SJSA1 (cell line): ENCODE data around the gene GGN. TPM values are rescaled to one million over a fixed set of nuclear protein-coding genes. Genes with fewer than 3 reads are reported as not detected.

ENCODE experiments used
- DNase-seq, 2 experiments: peaks; one replicate each; pipeline ENCODE4 v3.0.0-alpha.2; 2015 to 2020; ENCODE audit warnings: low spot score in 2 of 2, low read depth in 1 of 2
- H3K27ac ChIP-seq: fragments of 250-450 bp; sonication (Bioruptor Pico); 2 replicates; pipeline ENCODE4 v1.5.1; 2020; ENCODE audit warnings: mild to moderate bottlenecking, moderate library complexity
- H3K27me3 ChIP-seq: fragments of 250-450 bp; sonication (Bioruptor Pico); replicated peaks from 2 replicates; pipeline ENCODE4 v1.5.1; 2020; ENCODE audit warnings: mild to moderate bottlenecking, moderate library complexity
- H3K36me3 ChIP-seq: fragments of 250-450 bp; sonication (Bioruptor Pico); 2 replicates; pipeline ENCODE4 v1.5.1; 2020; ENCODE audit warnings: mild to moderate bottlenecking
- H3K4me1 ChIP-seq: fragments of 250-450 bp; sonication (Bioruptor Pico); replicated peaks from 2 replicates; pipeline ENCODE4 v1.6.1; 2021; ENCODE audit warnings: mild to moderate bottlenecking
- H3K4me3 ChIP-seq: fragments of 250-450 bp; sonication (Bioruptor Pico); 2 replicates; pipeline ENCODE4 v1.5.1; 2020; ENCODE audit warnings: mild to moderate bottlenecking
- H3K9me3 ChIP-seq: fragments of 250-450 bp; sonication (Bioruptor Pico); replicated peaks from 2 replicates; pipeline ENCODE4 v1.5.1; 2020; ENCODE audit warnings: mild to moderate bottlenecking
- total RNA-seq: library from RNA; depleted of rRNA; stranded (reverse); fragments of >200 nt; shearing (Covaris generic); gene quantifications from 2 replicates; pipeline ENCODE4 v1.2.3, GENCODE V29; 2014

GGN gene
- total RNA-seq, 1 experiment from 2014 or later, result 0.71 TPM

GRCh38 chr19:38388349-38389100, 691 bp upstream of the GGN start, which contains the start of gene SPRED3:
TSS of gene SPRED3 (plus strand) at chr19:38388697. CDS start at chr19:38390303, 1,606 bp downstream.
- no peak for DNase-seq
- Histone ChIP-seq H3K9me3 (no peaks in the 10 kb centered on the region; the same call in 1 of the 2 replicates), H3K27me3 (no peaks in the 10 kb centered on the region), H3K4me1 (peaks cover 19% of the 10 kb centered on the region), H3K36me3 (peaks cover 46% of the 10 kb centered on the region), H3K4me3 (peak within 1 kb of the TSS; percentile 51), H3K27ac (peak within 1 kb of the TSS; percentile 59)

- Histone ChIP-seq H3K36me3 (peaks cover 53% of the 10 kb centered on the region), H3K4me1 (peaks cover 16% of the 10 kb centered on the region)
- DNase-seq, result no peak
Observed at GRCh38 chr19:38386971-38387549, 774 bp downstream of the GGN start.

GRCh38 chr19:38386300-38386970, 1.4 kb downstream of the GGN start:
- no peak for DNase-seq
- Histone ChIP-seq H3K9me3 (no peaks in the 10 kb centered on the region; the same call in 1 of the 2 replicates), H3K4me1 (peaks cover 16% of the 10 kb centered on the region), H3K27me3 (no peaks in the 10 kb centered on the region), H3K36me3 (peaks cover 57% of the 10 kb centered on the region), H3K4me3 (no peak overlapping the region), H3K27ac (no peak overlapping the region)

More at GRCh38 chr19:38386971-38387549, 774 bp downstream of the GGN start:
- Histone ChIP-seq H3K27me3 (no peaks in the 10 kb centered on the region), H3K4me3 (peak overlapping the region; percentile 51), H3K9me3 (no peaks in the 10 kb centered on the region; the same call in 1 of the 2 replicates), H3K27ac (no peak overlapping the region)

- Histone ChIP-seq H3K9me3 (no peaks in the 10 kb centered on the region; the same call in 1 of the 2 replicates), H3K27ac (no peak overlapping the region), H3K27me3 (no peaks in the 10 kb centered on the region), H3K4me3 (no peak overlapping the region), H3K4me1 (peaks cover 16% of the 10 kb centered on the region), H3K36me3 (peaks cover 63% of the 10 kb centered on the region)
- no peak for DNase-seq
Observed at GRCh38 chr19:38385804-38386257, 2.0 kb downstream of the GGN start.

GRCh38 chr19:38385057-38385803, 2.6 kb downstream of the GGN start:
- H3K36me3 ChIP-seq, result peaks cover 67% of the 10 kb centered on the region
- no peak overlapping the region for H3K27ac ChIP-seq
- no peaks in the 10 kb centered on the region; the same call in 1 of the 2 replicates for H3K9me3 ChIP-seq
- H3K4me1 ChIP-seq, result peaks cover 16% of the 10 kb centered on the region
- DNase-seq, result no peak
- H3K27me3 ChIP-seq, result no peaks in the 10 kb centered on the region
- H3K4me3 ChIP-seq, result no peak overlapping the region

GRCh38 chr19:38384209-38385027, 3.4 kb downstream of the GGN start:
- no peak for DNase-seq
- no peaks in the 10 kb centered on the region for H3K27me3 ChIP-seq
- H3K4me3 ChIP-seq, result no peak overlapping the region
- peaks cover 75% of the 10 kb centered on the region for H3K36me3 ChIP-seq
- H3K27ac ChIP-seq, result no peak overlapping the region
- peaks cover 11% of the 10 kb centered on the region for H3K4me1 ChIP-seq
- H3K9me3 ChIP-seq, result no peaks in the 10 kb centered on the region; the same call in 1 of the 2 replicates

- no peak overlapping the region for H3K27ac ChIP-seq
- no peaks in the 10 kb centered on the region for H3K27me3 ChIP-seq
- no peaks in the 10 kb centered on the region; the same call in 1 of the 2 replicates for H3K9me3 ChIP-seq
- no peak for DNase-seq
- peaks cover 81% of the 10 kb centered on the region for H3K36me3 ChIP-seq
- peaks cover 5% of the 10 kb centered on the region for H3K4me1 ChIP-seq
- H3K4me3 ChIP-seq, result no peak overlapping the region
Observed at GRCh38 chr19:38383743-38384142, 4.1 kb downstream of the GGN start.

- H3K4me1 ChIP-seq, result peaks cover 2% of the 10 kb centered on the region; the same call in 1 of the 2 replicates
- H3K27me3 ChIP-seq, result no peaks in the 10 kb centered on the region
- H3K4me3 ChIP-seq, result no peak overlapping the region
- peaks cover 81% of the 10 kb centered on the region for H3K36me3 ChIP-seq
- no peak for DNase-seq
- H3K27ac ChIP-seq, result no peak overlapping the region
- no peaks in the 10 kb centered on the region; the same call in 1 of the 2 replicates for H3K9me3 ChIP-seq
Observed at GRCh38 chr19:38383184-38383583, 4.7 kb downstream of the GGN start.

GRCh38 chr19:38381138-38381537, 6.7 kb downstream of the GGN start:
- H3K36me3 ChIP-seq, result peaks cover 95% of the 10 kb centered on the region

GRCh38 chr19:38378866-38379265, 9.0 kb downstream of the GGN start:
- Histone ChIP-seq H3K36me3 (peaks cover 78% of the 10 kb centered on the region), H3K27me3 (no peaks in the 10 kb centered on the region), H3K27ac (no peak overlapping the region), H3K4me1 (peaks cover 11% of the 10 kb centered on the region), H3K9me3 (no peaks in the 10 kb centered on the region), H3K4me3 (no peak overlapping the region)
- no peak for DNase-seq

More at GRCh38 chr19:38381138-38381537, 6.7 kb downstream of the GGN start:
- H3K4me3 ChIP-seq, result no peak overlapping the region
- no peak for DNase-seq
- H3K27ac ChIP-seq, result no peak overlapping the region
- H3K9me3 ChIP-seq, result no peaks in the 10 kb centered on the region; the same call in 1 of the 2 replicates
- no peaks in the 10 kb centered on the region for H3K27me3 ChIP-seq
- peaks cover 4% of the 10 kb centered on the region for H3K4me1 ChIP-seq

- H3K27ac ChIP-seq, result no peak overlapping the region
- no peak overlapping the region for H3K4me3 ChIP-seq
- H3K4me1 ChIP-seq, result peaks cover 11% of the 10 kb centered on the region
- H3K36me3 ChIP-seq, result peaks cover 60% of the 10 kb centered on the region
- no peaks in the 10 kb centered on the region for H3K27me3 ChIP-seq
- DNase-seq, result no peak
- H3K9me3 ChIP-seq, result no peaks in the 10 kb centered on the region
Observed at GRCh38 chr19:38377052-38377451, 10.8 kb downstream of the GGN start.

GRCh38 chr19:38376576-38376975, 11.3 kb downstream of the GGN start:
- no peak overlapping the region for H3K4me3 ChIP-seq
- H3K9me3 ChIP-seq, result no peaks in the 10 kb centered on the region
- H3K4me1 ChIP-seq, result peaks cover 11% of the 10 kb centered on the region
- no peak for DNase-seq
- H3K27ac ChIP-seq, result no peak overlapping the region
- no peaks in the 10 kb centered on the region for H3K27me3 ChIP-seq
- peaks cover 55% of the 10 kb centered on the region for H3K36me3 ChIP-seq
